ENCODE results near the gene RASA3.

RASA3 gene

DNA sequence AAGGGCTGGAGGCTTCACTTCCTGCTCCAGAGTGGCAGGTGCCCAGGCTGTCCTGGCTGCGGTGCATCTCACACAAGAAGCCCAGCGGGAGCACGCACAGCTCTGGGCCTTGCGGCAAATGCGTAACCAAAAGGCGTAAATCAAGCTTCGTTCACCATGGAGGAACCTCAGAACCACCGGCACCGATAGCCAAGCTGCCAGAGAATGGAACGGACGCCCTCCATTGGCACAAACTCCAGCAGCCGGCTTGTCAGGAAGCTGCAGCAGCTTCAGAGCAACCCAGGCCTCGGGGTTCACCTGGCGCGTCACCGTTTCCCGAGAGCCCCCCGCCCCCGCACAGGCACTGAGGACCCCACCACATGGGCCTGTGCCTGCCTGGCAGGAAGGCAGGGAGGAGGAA is 76.7 kb downstream of the RASA3 start:
- no peak overlapping the region for H3K4me3 ChIP-seq (ENCODE audit: low read length)
- no peak for TF ChIP-seq CTCF (conservative IDR thresholded peaks at IDR 0.05; ENCODE audit: low read depth, low read length)
- no peak for DNase-seq (ENCODE audit: low read depth)

DNA sequence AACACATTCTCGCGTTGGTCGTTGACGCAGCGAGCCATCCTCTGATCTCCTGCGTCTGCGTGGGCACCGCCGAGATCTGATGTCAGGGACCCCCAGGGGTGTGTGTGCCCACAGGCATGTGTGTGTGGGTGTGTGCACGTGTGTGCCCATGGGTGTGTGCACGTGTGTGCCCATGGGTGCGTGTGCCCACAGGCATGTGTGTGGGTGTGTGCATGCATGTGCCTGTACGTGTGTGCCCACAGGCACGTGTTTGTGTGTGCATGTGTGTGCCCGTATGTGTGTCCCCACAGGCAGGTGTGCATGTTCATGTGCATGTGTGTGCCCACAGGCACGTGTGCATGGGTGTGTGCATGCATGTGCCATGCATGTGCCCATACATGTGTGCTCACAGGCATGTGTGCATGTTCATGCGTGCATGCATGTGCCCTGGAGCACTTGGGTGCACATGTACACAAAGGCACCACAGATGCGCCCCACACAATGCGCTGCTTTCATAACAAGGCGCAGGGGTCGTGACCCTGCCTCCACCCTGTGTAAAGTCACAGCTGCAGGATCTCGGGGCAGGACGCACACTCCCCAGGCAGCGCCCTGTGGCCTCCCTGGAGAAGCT is 77.5 kb downstream of the RASA3 start:
- no peak for DNase-seq (ENCODE audit: low read depth)
- TF ChIP-seq CTCF (conservative IDR thresholded peaks at IDR 0.05; ENCODE audit: low read depth, low read length) = no peak
- H3K4me3 ChIP-seq (ENCODE audit: low read length) = no peak overlapping the region

DNA sequence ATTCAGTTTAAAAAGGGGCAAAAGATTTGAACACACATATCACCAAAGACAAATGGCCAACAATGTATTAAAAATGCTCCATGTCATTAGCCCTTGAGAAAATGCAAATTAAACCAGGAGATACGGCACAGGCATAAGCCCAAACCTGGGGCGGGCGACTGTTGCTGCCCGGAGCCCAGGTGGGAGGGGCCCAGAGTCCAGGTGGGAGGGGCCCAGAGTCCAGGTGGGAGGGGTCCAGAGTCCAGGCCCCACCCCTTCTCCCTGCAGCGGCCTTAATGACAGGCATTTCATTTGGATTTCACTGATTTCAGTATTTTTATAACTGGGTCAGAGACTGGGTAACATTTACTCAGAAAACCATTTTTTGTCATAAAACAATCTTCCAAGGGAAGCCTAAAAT is 78.2 kb downstream of the RASA3 start:
- TF ChIP-seq CTCF (conservative IDR thresholded peaks at IDR 0.05; ENCODE audit: low read depth, low read length) = no peak
- DNase-seq (ENCODE audit: low read depth) = no peak
- no peak overlapping the region for H3K4me3 ChIP-seq (ENCODE audit: low read length)

DNA sequence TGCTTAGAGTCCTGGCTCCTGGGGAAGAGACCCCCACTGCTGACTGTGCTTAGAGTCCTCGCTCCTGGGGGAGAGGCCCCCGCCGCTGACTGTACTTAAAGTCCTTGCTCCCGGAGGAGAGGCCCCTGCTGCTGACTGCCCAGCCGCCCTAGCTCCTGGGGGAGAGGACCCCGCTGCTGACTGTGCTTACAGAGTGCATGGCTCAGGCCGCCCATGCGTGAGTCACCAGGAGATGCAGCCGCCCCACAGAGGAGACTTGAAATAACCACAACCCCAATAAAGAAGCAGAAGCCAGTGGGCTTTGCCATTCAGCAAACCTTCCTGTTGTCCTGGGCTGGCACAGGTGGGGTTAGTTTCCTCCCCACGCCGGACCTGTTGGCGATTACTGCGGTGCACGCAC is 79.4 kb downstream of the RASA3 start:
- DNase-seq (ENCODE audit: low read depth) = no peak
- no peak for TF ChIP-seq CTCF (conservative IDR thresholded peaks at IDR 0.05; ENCODE audit: low read depth, low read length)
- no peak overlapping the region for H3K4me3 ChIP-seq (ENCODE audit: low read length)

- no peak overlapping the region for H3K4me3 ChIP-seq (ENCODE audit: low read length)
- no peak for DNase-seq (ENCODE audit: low read depth)
- TF ChIP-seq CTCF (conservative IDR thresholded peaks at IDR 0.05; ENCODE audit: low read depth, low read length) = no peak
These were observed 81.6 kb downstream of the RASA3 start for GRCh38 chr13:114050536-114051450.

DNA sequence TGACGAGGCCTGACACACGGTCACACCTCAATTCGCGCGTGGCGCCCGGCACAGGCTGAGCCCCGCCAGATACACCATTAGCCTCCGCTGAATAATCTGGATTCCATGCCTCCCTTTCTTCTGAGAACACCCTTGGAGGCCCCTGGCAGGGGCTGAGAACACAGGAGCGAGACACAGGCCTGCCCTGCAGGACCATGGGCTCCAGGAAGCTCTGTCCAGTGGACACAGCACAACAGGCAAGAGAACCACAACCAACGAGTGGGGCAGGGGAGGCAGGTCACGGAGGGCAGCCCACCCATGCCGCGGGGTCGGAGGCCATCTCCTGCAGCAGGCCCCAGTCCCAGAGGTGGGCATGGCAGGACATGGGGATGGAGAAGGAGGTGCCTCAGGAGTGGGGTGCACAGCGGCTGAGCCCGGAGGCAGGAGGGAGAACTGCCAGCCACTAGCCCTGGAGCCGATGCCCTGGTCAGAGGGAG is 82.8 kb downstream of the RASA3 start:
- TF ChIP-seq CTCF (conservative IDR thresholded peaks at IDR 0.05; ENCODE audit: low read depth, low read length) = no peak
- DNase-seq (ENCODE audit: low read depth) = no peak
- no peak overlapping the region for H3K4me3 ChIP-seq (ENCODE audit: low read length)

All from retinal pigment epithelial cell (primary cell).